ENCODE data around the gene ANGEL1.

GRCh38 chr14:76834241-76834661 is 21.6 kb upstream of the ANGEL1 start:
- TF ChIP-seq CTCF (IDR thresholded peaks at IDR 0.05) (no peak), EZH2 (IDR thresholded peaks at IDR 0.05; ENCODE audit: borderline replicate concordance, insufficient read depth, low read depth, low read length, poor library complexity, severe bottlenecking) (no peak)

Measured in B cell (primary cell).